ENCODE measurements around the gene PYY.
"Not testable (repeated sequence)": the region's sequence is repeated elsewhere in the genome, so short reads cannot be mapped to it uniquely, and the experiment has no call there.

The PYY gene

GRCh38 chr17:43974382-43975266, 20.9 kb upstream of the PYY start:
- Histone ChIP-seq H3K36me3 (ENCODE audit: control insufficient read depth in 1 of 2, insufficient read depth in 2 of 2, low read depth in 1 of 2, low read length in 2 of 2) (no peaks in the 10 kb centered on the region), H3K9me3 (ENCODE audit: control insufficient read depth, low read length) (no peaks in the 10 kb centered on the region), H3K4me1 (ENCODE audit: control insufficient read depth, insufficient read depth, low read depth, low read length) (no peaks in the 10 kb centered on the region), H3K18ac (ENCODE audit: low read depth in 1 of 2, low read length in 2 of 2) (no peak overlapping the region), H3K27ac (ENCODE audit: low read length, poor library complexity, severe bottlenecking) (no peak overlapping the region), H3K27me3 (ENCODE audit: control insufficient read depth in 1 of 2, insufficient read depth in 1 of 2, low read length in 2 of 2) (peaks cover 39 to 43% of the 10 kb centered on the region in 2 experiments), H2AK5ac (ENCODE audit: low read length, severe bottlenecking) (no peak overlapping the region), H3K14ac (ENCODE audit: low read length in 2 of 2) (no peak overlapping the region), H3K23ac (ENCODE audit: low read length in 2 of 2) (no peak overlapping the region), H3K4me2 (ENCODE audit: low read length, poor library complexity, severe bottlenecking) (no peak overlapping the region), H2BK15ac (ENCODE audit: low read depth, poor library complexity, severe bottlenecking) (no peak overlapping the region), H2BK5ac (ENCODE audit: low read depth, low read length, poor library complexity, severe bottlenecking) (no peak overlapping the region), H2AFZ (ENCODE audit: low read depth, low read length) (no peak overlapping the region), H3K9ac (ENCODE audit: low read length) (no peak overlapping the region), H4K91ac (ENCODE audit: low read length) (no peak overlapping the region), H4K8ac (ENCODE audit: low read length) (no peak overlapping the region), H3K4ac (ENCODE audit: low read depth in 1 of 2, low read length in 2 of 2) (no peak overlapping the region), H3K4me3 (ENCODE audit: insufficient read depth in 1 of 2, low read depth in 1 of 2, low read length in 2 of 2) (no peak overlapping the region), H2BK120ac (ENCODE audit: low read depth, low read length) (no peak overlapping the region), H3K79me1 (replicated peaks; ENCODE audit: low read length, poor library complexity, severe bottlenecking) (no peaks in the 10 kb centered on the region), H2BK12ac (ENCODE audit: low read length in 2 of 2) (no peak overlapping the region)
- 78% methylated on average over 10 of the region's 14 CpGs for WGBS
- DNase-seq = no peak

- H3K27ac ChIP-seq (ENCODE audit: low read length, poor library complexity, severe bottlenecking); H3K14ac ChIP-seq (ENCODE audit: low read length in 2 of 2); H4K91ac ChIP-seq (ENCODE audit: low read length); H3K23ac ChIP-seq (ENCODE audit: low read length in 2 of 2); H3K18ac ChIP-seq (ENCODE audit: low read depth in 1 of 2, low read length in 2 of 2); H3K9ac ChIP-seq (ENCODE audit: low read length); H3K4ac ChIP-seq (ENCODE audit: low read depth in 1 of 2, low read length in 2 of 2); H2BK5ac ChIP-seq (ENCODE audit: low read depth, low read length, poor library complexity, severe bottlenecking); H3K4me1 ChIP-seq (ENCODE audit: control insufficient read depth, insufficient read depth, low read depth, low read length); H2BK12ac ChIP-seq (ENCODE audit: low read length in 2 of 2); H3K9me3 ChIP-seq (ENCODE audit: control insufficient read depth, low read length); H3K4me3 ChIP-seq (ENCODE audit: insufficient read depth in 1 of 2, low read depth in 1 of 2, low read length in 2 of 2); H4K8ac ChIP-seq (ENCODE audit: low read length); H2BK120ac ChIP-seq (ENCODE audit: low read depth, low read length); H3K36me3 ChIP-seq (ENCODE audit: control insufficient read depth in 1 of 2, insufficient read depth in 2 of 2, low read depth in 1 of 2, low read length in 2 of 2); H3K79me1 ChIP-seq (replicated peaks; ENCODE audit: low read length, poor library complexity, severe bottlenecking); H2AK5ac ChIP-seq (ENCODE audit: low read length, severe bottlenecking); DNase-seq; H2AFZ ChIP-seq (ENCODE audit: low read depth, low read length); H3K4me2 ChIP-seq (ENCODE audit: low read length, poor library complexity, severe bottlenecking); H2BK15ac ChIP-seq (ENCODE audit: low read depth, poor library complexity, severe bottlenecking): not testable (repeated sequence)
- H3K27me3 ChIP-seq (ENCODE audit: control insufficient read depth in 1 of 2, insufficient read depth in 1 of 2, low read length in 2 of 2) = peaks cover 28 to 34% of the 10 kb centered on the region in 2 experiments
- 89% methylated on average over 21 of the region's 22 CpGs for WGBS
These were observed 18.9 kb upstream of the PYY start for GRCh38 chr17:43972444-43973212.

DNA sequence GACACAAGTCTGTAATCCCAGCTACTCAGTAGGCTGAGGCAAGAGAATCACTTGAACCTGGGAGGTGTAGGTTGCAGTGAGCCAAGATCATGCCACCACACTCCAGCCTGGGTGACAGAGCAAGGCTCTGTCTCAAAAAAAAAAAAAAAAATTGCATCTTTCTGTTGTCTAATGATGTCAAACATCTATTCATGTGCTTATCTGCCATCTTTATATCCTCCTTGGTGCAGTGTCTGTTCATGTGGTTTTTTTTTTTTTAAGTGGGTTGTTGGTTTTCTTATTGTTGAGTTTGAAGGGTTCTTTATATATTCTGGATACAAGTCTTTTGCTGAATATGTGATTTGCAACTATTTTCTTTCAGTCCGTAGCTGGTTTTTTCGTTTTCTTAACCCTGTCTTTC, 17.7 kb upstream of the PYY start:
- not testable (repeated sequence) for H2BK15ac ChIP-seq (ENCODE audit: low read depth, poor library complexity, severe bottlenecking); DNase-seq; H2BK120ac ChIP-seq (ENCODE audit: low read depth, low read length); H2BK5ac ChIP-seq (ENCODE audit: low read depth, low read length, poor library complexity, severe bottlenecking); H3K27ac ChIP-seq (ENCODE audit: low read length, poor library complexity, severe bottlenecking); H3K9me3 ChIP-seq (ENCODE audit: control insufficient read depth, low read length); H3K79me1 ChIP-seq (replicated peaks; ENCODE audit: low read length, poor library complexity, severe bottlenecking); H3K18ac ChIP-seq (ENCODE audit: low read depth in 1 of 2, low read length in 2 of 2); H3K9ac ChIP-seq (ENCODE audit: low read length); H3K4me2 ChIP-seq (ENCODE audit: low read length, poor library complexity, severe bottlenecking); H4K91ac ChIP-seq (ENCODE audit: low read length); H3K36me3 ChIP-seq (ENCODE audit: control insufficient read depth in 1 of 2, insufficient read depth in 2 of 2, low read depth in 1 of 2, low read length in 2 of 2); H2AK5ac ChIP-seq (ENCODE audit: low read length, severe bottlenecking); H3K23ac ChIP-seq (ENCODE audit: low read length in 2 of 2); H2BK12ac ChIP-seq (ENCODE audit: low read length in 2 of 2); H3K4me1 ChIP-seq (ENCODE audit: control insufficient read depth, insufficient read depth, low read depth, low read length); H3K4me3 ChIP-seq (ENCODE audit: insufficient read depth in 1 of 2, low read depth in 1 of 2, low read length in 2 of 2); H3K14ac ChIP-seq (ENCODE audit: low read length in 2 of 2); H3K4ac ChIP-seq (ENCODE audit: low read depth in 1 of 2, low read length in 2 of 2); H2AFZ ChIP-seq (ENCODE audit: low read depth, low read length); H4K8ac ChIP-seq (ENCODE audit: low read length)
- H3K27me3 ChIP-seq (ENCODE audit: control insufficient read depth in 1 of 2, insufficient read depth in 1 of 2, low read length in 2 of 2) = peaks cover 18 to 24% of the 10 kb centered on the region in 2 experiments
- no CpG with 5 or more reads among the region's 2 CpGs for WGBS

- no peaks in the 10 kb centered on the region for H3K4me1 ChIP-seq (ENCODE audit: control insufficient read depth, insufficient read depth, low read depth, low read length)
- peaks cover 17 to 24% of the 10 kb centered on the region in 2 experiments for H3K27me3 ChIP-seq (ENCODE audit: control insufficient read depth in 1 of 2, insufficient read depth in 1 of 2, low read length in 2 of 2)
- H3K4ac ChIP-seq (ENCODE audit: low read depth in 1 of 2, low read length in 2 of 2) = no peak overlapping the region
- no peak overlapping the region for H2BK15ac ChIP-seq (ENCODE audit: low read depth, poor library complexity, severe bottlenecking)
- 48% methylated on average over 4 of the region's 4 CpGs for WGBS
- DNase-seq = no peak
- no peak overlapping the region for H3K23ac ChIP-seq (ENCODE audit: low read length in 2 of 2)
- no peak overlapping the region for H3K27ac ChIP-seq (ENCODE audit: low read length, poor library complexity, severe bottlenecking)
- H2AK5ac ChIP-seq (ENCODE audit: low read length, severe bottlenecking) = no peak overlapping the region
- no peak overlapping the region for H3K4me2 ChIP-seq (ENCODE audit: low read length, poor library complexity, severe bottlenecking)
- no peak overlapping the region for H2BK5ac ChIP-seq (ENCODE audit: low read depth, low read length, poor library complexity, severe bottlenecking)
- H2BK120ac ChIP-seq (ENCODE audit: low read depth, low read length) = no peak overlapping the region
- no peak overlapping the region for H4K91ac ChIP-seq (ENCODE audit: low read length)
- no peak overlapping the region for H2AFZ ChIP-seq (ENCODE audit: low read depth, low read length)
- H4K8ac ChIP-seq (ENCODE audit: low read length) = no peak overlapping the region
- H3K18ac ChIP-seq (ENCODE audit: low read depth in 1 of 2, low read length in 2 of 2) = no peak overlapping the region
- no peak overlapping the region for H3K9ac ChIP-seq (ENCODE audit: low read length)
- H3K36me3 ChIP-seq (ENCODE audit: control insufficient read depth in 1 of 2, insufficient read depth in 2 of 2, low read depth in 1 of 2, low read length in 2 of 2) = no peaks in the 10 kb centered on the region
- no peak overlapping the region for H3K4me3 ChIP-seq (ENCODE audit: insufficient read depth in 1 of 2, low read depth in 1 of 2, low read length in 2 of 2)
- no peak overlapping the region for H3K14ac ChIP-seq (ENCODE audit: low read length in 2 of 2)
- no peaks in the 10 kb centered on the region for H3K9me3 ChIP-seq (ENCODE audit: control insufficient read depth, low read length)
- no peaks in the 10 kb centered on the region for H3K79me1 ChIP-seq (replicated peaks; ENCODE audit: low read length, poor library complexity, severe bottlenecking)
- H2BK12ac ChIP-seq (ENCODE audit: low read length in 2 of 2) = no peak overlapping the region
These were observed 16.6 kb upstream of the PYY start for GRCh38 chr17:43970366-43970765.
